ENCODE results near the gene HSF2. TPM values are rescaled to one million over a fixed set of nuclear protein-coding genes. Genes with fewer than 3 reads are reported as not detected.

HSF2 gene
- total and polyA plus RNA-seq, 10 of the 15 experiments (the other 5 are each of a cell fraction or from before 2014, with no cell fraction given): 9.5 to 38.3 (median 16.8) TPM

DNA sequence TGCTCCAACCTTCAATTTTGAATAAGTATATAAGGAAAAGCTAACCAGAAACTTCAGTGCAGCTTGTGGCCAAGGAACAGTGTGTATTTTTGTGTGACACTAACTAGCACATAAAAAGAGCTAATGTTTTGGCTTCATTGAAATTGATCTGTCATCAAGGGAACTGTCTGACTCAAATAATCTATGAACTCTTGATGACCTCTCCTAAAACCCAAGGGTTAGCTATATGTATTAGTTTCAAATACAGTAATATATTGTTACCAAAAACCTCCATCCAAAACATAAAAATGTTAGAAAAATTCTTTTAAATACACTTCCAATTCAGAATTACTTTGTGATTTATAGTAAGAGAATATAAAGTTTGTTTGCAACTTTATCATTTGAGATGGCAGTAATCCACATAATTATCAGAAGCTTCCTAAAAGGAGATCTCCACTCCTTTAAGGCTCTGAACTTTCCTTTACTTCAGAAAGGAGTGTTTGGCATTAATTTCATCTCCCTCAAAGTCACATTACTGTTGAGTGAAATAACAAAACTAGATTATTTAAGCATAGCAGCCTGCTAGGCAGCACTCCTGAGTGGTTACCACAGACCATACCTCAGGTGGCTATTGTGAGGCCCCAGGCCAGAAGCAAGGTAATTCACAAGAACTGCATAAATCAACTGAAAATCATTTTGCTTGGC lies 46.3 kb upstream of the HSF2 start:
- in situ Hi-C loops (cut with MboI) (no loop called here), intact Hi-C loops (cut with micrococcal nuclease; ENCODE audit: unreplicated experiment) (no loop called here)
- peak; percentile 30; the same call in 1 of the 3 replicates for ATAC-seq
- DNase-seq (ENCODE audit: low read depth, low spot score): no peak
- no peaks in the 10 kb centered on the region for H3K36me3 ChIP-seq (ENCODE audit: control insufficient read depth in 2 of 2, insufficient read depth in 2 of 2, low read length in 1 of 2)
- H3K27me3 ChIP-seq (replicated peaks in 1 of 2; ENCODE audit: control insufficient read depth in 2 of 2, insufficient read depth in 2 of 2, low read length in 1 of 2): no peaks in the 10 kb centered on the region; a peak in 1 of 4 replicates
- no peak for FAIRE-seq
- no TSS peak for BruUV-seq (replicated peaks)
- H3K9me3 ChIP-seq (replicated peaks; ENCODE audit: control insufficient read depth, insufficient read depth, low read length): no peaks in the 10 kb centered on the region
- RAD21 ChIA-PET (ENCODE audit: unreplicated experiment): no interaction called here
- CTCF ChIA-PET: no interaction called here
- H3K4me1 ChIP-seq (ENCODE audit: control insufficient read depth, insufficient read depth, low read length): no peaks in the 10 kb centered on the region
- no peak overlapping the region for H3K4me2 ChIP-seq (ENCODE audit: control insufficient read depth, insufficient read depth)
- SMC1A ChIA-PET (ENCODE audit: uncharacterized antibody, unreplicated experiment): no interaction called here
- H4K20me1 ChIP-seq (ENCODE audit: control insufficient read depth, insufficient read depth): no peaks in the 10 kb centered on the region
- no peaks in the 10 kb centered on the region for H3K79me2 ChIP-seq (ENCODE audit: control insufficient read depth, insufficient read depth, low read length)
- no peak overlapping the region for H3K4me3 ChIP-seq
- POLR2A ChIA-PET: no interaction called here
- no peak overlapping the region for H3K9ac ChIP-seq (ENCODE audit: control insufficient read depth, insufficient read depth, low read length)
- H2AFZ ChIP-seq (ENCODE audit: control insufficient read depth, low read depth, low read length): no peak overlapping the region
- H3K27ac ChIP-seq (ENCODE audit: control insufficient read depth, insufficient read depth): no peak overlapping the region
- TF ChIP-seq SPI1 (IDR thresholded peaks at IDR 0.05; ENCODE audit: borderline replicate concordance, insufficient read depth, low read depth, low read length): no peak
- TF ChIP-seq BCLAF1 (IDR thresholded peaks at IDR 0.05): no peak
- no peak for TF ChIP-seq SP1 (IDR thresholded peaks at IDR 0.05; ENCODE audit: low read depth, low read length)
- no peak for TF ChIP-seq BCL11A (IDR thresholded peaks at IDR 0.05; ENCODE audit: low read depth, low read length)
- TF ChIP-seq FOXM1 (IDR thresholded peaks at IDR 0.05; ENCODE audit: low read depth, low read length): no peak
- TF ChIP-seq ZNF217 (IDR thresholded peaks at IDR 0.05): no peak
- no peak for TF ChIP-seq WRNIP1 (IDR thresholded peaks at IDR 0.05; ENCODE audit: borderline replicate concordance, low read depth, low read length)
- TF ChIP-seq POLR2AphosphoS5 (IDR thresholded peaks at IDR 0.05; ENCODE audit: low read length): no peak
- TF ChIP-seq, protein P1, sequence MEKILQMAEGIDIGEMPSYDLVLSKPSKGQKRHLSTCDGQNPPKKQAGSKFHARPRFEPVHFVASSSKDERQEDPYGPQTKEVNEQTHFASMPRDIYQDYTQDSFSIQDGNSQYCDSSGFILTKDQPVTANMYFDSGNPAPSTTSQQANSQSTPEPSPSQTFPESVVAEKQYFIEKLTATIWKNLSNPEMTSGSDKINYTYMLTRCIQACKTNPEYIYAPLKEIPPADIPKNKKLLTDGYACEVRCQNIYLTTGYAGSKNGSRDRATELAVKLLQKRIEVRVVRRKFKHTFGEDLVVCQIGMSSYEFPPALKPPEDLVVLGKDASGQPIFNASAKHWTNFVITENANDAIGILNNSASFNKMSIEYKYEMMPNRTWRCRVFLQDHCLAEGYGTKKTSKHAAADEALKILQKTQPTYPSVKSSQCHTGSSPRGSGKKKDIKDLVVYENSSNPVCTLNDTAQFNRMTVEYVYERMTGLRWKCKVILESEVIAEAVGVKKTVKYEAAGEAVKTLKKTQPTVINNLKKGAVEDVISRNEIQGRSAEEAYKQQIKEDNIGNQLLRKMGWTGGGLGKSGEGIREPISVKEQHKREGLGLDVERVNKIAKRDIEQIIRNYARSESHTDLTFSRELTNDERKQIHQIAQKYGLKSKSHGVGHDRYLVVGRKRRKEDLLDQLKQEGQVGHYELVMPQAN (conservative IDR thresholded peaks at IDR 0.05): no peak
- no peak for TF ChIP-seq E2F8 (IDR thresholded peaks at IDR 0.05; ENCODE audit: low read depth, partially characterized antibody)
- no peak for TF ChIP-seq CBX3 (IDR thresholded peaks at IDR 0.05; ENCODE audit: borderline replicate concordance, low read depth)
- TF ChIP-seq SMARCA5 (IDR thresholded peaks at IDR 0.05): no peak
- no peak for TF ChIP-seq NFXL1 (IDR thresholded peaks at IDR 0.05; ENCODE audit: borderline replicate concordance)
- TF ChIP-seq EP300 (IDR thresholded peaks at IDR 0.05; ENCODE audit: borderline replicate concordance in 1 of 2, control insufficient read depth in 1 of 2, low read depth in 2 of 2, low read length in 2 of 2): no peak
- TF ChIP-seq NRF1 (conservative IDR thresholded peaks at IDR 0.05; ENCODE audit: low read depth, low read length): no peak
- TF ChIP-seq TCF7 (IDR thresholded peaks at IDR 0.05; ENCODE audit: borderline replicate concordance): no peak
- TF ChIP-seq SRF (IDR thresholded peaks at IDR 0.05; ENCODE audit: low read depth in 2 of 2, low read length in 2 of 2): no peak
